Trophoblast cell (in vitro differentiated cells and primary cell): Measurements from ENCODE around the gene C10orf90.

ENCODE experiments used
- DNase-seq, 2 donors: peaks; one replicate each; pipeline ENCODE4 v3.0.0-alpha.2; 2016
- H2AFZ ChIP-seq: 2 replicates; pipeline ENCODE4 v1.6.1; 2013; ENCODE audit warnings: low read length, moderate library complexity, mild to moderate bottlenecking; ENCODE audit not compliant: insufficient read depth, poor library complexity
- H2AK5ac ChIP-seq: 2 replicates; pipeline ENCODE4 v1.6.1; 2013; ENCODE audit warnings: mild to moderate bottlenecking, low read length
- H2BK120ac ChIP-seq: 2 replicates; pipeline ENCODE4 v1.6.1; 2013; ENCODE audit warnings: low read length, mild to moderate bottlenecking, moderate library complexity; ENCODE audit not compliant: insufficient read depth, poor library complexity
- H2BK12ac ChIP-seq: 2 replicates; pipeline ENCODE4 v1.6.1; 2013; ENCODE audit warnings: mild to moderate bottlenecking, low read length, moderate library complexity
- H2BK5ac ChIP-seq: 2 replicates; pipeline ENCODE4 v1.6.1; 2013; ENCODE audit warnings: low read length, low read depth, moderate library complexity, mild to moderate bottlenecking; ENCODE audit not compliant: poor library complexity
- H3K14ac ChIP-seq: 2 replicates; pipeline ENCODE4 v1.6.1; 2013; ENCODE audit warnings: mild to moderate bottlenecking, low read length
- H3K18ac ChIP-seq: 2 replicates; pipeline ENCODE4 v1.6.1; 2013; ENCODE audit warnings: mild to moderate bottlenecking, low read length
- H3K23ac ChIP-seq: 2 replicates; pipeline ENCODE4 v1.6.1; 2013; ENCODE audit warnings: low read length
- H3K27ac ChIP-seq: 2 replicates; pipeline ENCODE4 v1.5.1; 2013; ENCODE audit warnings: low read depth, mild to moderate bottlenecking, inconsistent platforms, low read length, moderate library complexity
- H3K27me3 ChIP-seq: 2 replicates; pipeline ENCODE4 v1.6.1; 2013; ENCODE audit warnings: inconsistent platforms, mild to moderate bottlenecking, low read length, moderate library complexity; ENCODE audit not compliant: insufficient read depth
- H3K36me3 ChIP-seq, 2 experiments: 1 replicate in 1 of 2; 2 replicates in 1 of 2; pipeline ENCODE4 v1.6.1; 2013; ENCODE audit warnings: low read length in 2 of 2, mild to moderate bottlenecking in 2 of 2, moderate library complexity in 1 of 2; ENCODE audit not compliant: insufficient read depth in 2 of 2, control insufficient read depth in 1 of 2
- H3K4ac ChIP-seq: 2 replicates; pipeline ENCODE4 v1.6.1; 2013; ENCODE audit warnings: low read depth, mild to moderate bottlenecking, low read length, moderate library complexity
- H3K4me1 ChIP-seq, 2 experiments: 1 replicate in 1 of 2; 2 replicates in 1 of 2; pipeline ENCODE4 v1.6.1; 2013; ENCODE audit warnings: low read length in 2 of 2, mild to moderate bottlenecking in 2 of 2, moderate library complexity in 1 of 2; ENCODE audit not compliant: insufficient read depth in 2 of 2, control insufficient read depth in 1 of 2
- H3K4me2 ChIP-seq: 2 replicates; pipeline ENCODE4 v1.6.1; 2013; ENCODE audit warnings: inconsistent platforms, mild to moderate bottlenecking, low read length, moderate library complexity
- H3K4me3 ChIP-seq: 2 replicates; pipeline ENCODE4 v1.5.1; 2013; ENCODE audit warnings: mild to moderate bottlenecking, low read depth, low read length, inconsistent platforms
- H3K79me1 ChIP-seq: one replicate; pipeline ENCODE4 v1.6.1; 2013; ENCODE audit warnings: low read length
- H3K79me2 ChIP-seq: 2 replicates; pipeline ENCODE4 v1.6.1; 2013; ENCODE audit warnings: low read length, mild to moderate bottlenecking; ENCODE audit not compliant: control insufficient read depth, insufficient read depth, poor library complexity
- H3K9ac ChIP-seq: 2 replicates; pipeline ENCODE4 v1.6.1; 2013; ENCODE audit warnings: mild to moderate bottlenecking, low read length
- H3K9me3 ChIP-seq: 2 replicates; pipeline ENCODE4 v1.6.1; 2013; ENCODE audit warnings: low read depth, mild to moderate bottlenecking, control low read depth, inconsistent platforms, low read length; ENCODE audit not compliant: insufficient read depth
- H4K12ac ChIP-seq: 2 replicates; pipeline ENCODE4 v1.6.1; 2013; ENCODE audit warnings: low read depth, mild to moderate bottlenecking, low read length, moderate library complexity
- H4K8ac ChIP-seq: 2 replicates; pipeline ENCODE4 v1.6.1; 2013; ENCODE audit warnings: low read depth, mild to moderate bottlenecking, low read length, moderate library complexity
- H4K91ac ChIP-seq: one replicate; pipeline ENCODE4 v1.6.1; 2013; ENCODE audit warnings: low read depth, mild to moderate bottlenecking, low read length, moderate library complexity
- WGBS: extraction: QIAGEN DNeasy Blood & Tissue Kit; methylation state at CpG from one replicate; pipeline ENCODE4 v1.1.7; 2013; ENCODE audit warnings: missing lambda C conversion rate; ENCODE audit not compliant: insufficient read length, insufficient coverage; ENCODE audit errors: extremely low coverage; 5-methylcytosine and 5-hydroxymethylcytosine counted together

Gene C10orf90

GRCh38 chr10:126593968-126594701 lies 76.4 kb downstream of the C10orf90 start:
- Histone ChIP-seq H2BK120ac (no peak overlapping the region), H3K27me3 (no peaks in the 10 kb centered on the region), H2AFZ (no peak overlapping the region), H3K79me2 (no peaks in the 10 kb centered on the region), H3K4me3 (no peak overlapping the region), H4K12ac (no peak overlapping the region), H3K9ac (no peak overlapping the region), H3K23ac (no peak overlapping the region), H3K4ac (no peak overlapping the region), H3K27ac (no peak overlapping the region), H2BK12ac (no peak overlapping the region), H2BK5ac (no peak overlapping the region), H3K4me2 (no peak overlapping the region), H4K91ac (no peak overlapping the region), H3K9me3 (no peaks in the 10 kb centered on the region), H3K36me3 (no peaks in the 10 kb centered on the region), H3K79me1 (no peaks in the 10 kb centered on the region), H2AK5ac (no peak overlapping the region), H3K18ac (no peak overlapping the region), H3K4me1 (peaks cover 2% of the 10 kb centered on the region in 2 experiments), H4K8ac (no peak overlapping the region), H3K14ac (no peak overlapping the region)
- DNase-seq: peak in 1 of 2 donors; percentile 69
- no CpG with 5 or more reads among the region's 4 CpGs for WGBS

GRCh38 chr10:126592901-126593300 lies 77.6 kb downstream of the C10orf90 start:
- H2AFZ ChIP-seq: no peak overlapping the region
- H3K79me1 ChIP-seq: no peaks in the 10 kb centered on the region
- no peaks in the 10 kb centered on the region for H3K9me3 ChIP-seq
- H3K27ac ChIP-seq: no peak overlapping the region
- H3K27me3 ChIP-seq: no peaks in the 10 kb centered on the region
- no peak overlapping the region for H2BK5ac ChIP-seq
- H3K23ac ChIP-seq: no peak overlapping the region
- peaks cover 2% of the 10 kb centered on the region in 2 experiments for H3K4me1 ChIP-seq
- no peak overlapping the region for H3K14ac ChIP-seq
- no peak overlapping the region for H3K4me3 ChIP-seq
- H4K12ac ChIP-seq: no peak overlapping the region
- H4K8ac ChIP-seq: no peak overlapping the region
- no peak overlapping the region for H3K4me2 ChIP-seq
- no peak overlapping the region for H2BK120ac ChIP-seq
- H2BK12ac ChIP-seq: no peak overlapping the region
- no peak for DNase-seq
- H3K4ac ChIP-seq: no peak overlapping the region
- H3K79me2 ChIP-seq: no peaks in the 10 kb centered on the region
- WGBS: no CpG with 5 or more reads among the region's 3 CpGs
- H3K36me3 ChIP-seq: no peaks in the 10 kb centered on the region
- H4K91ac ChIP-seq: no peak overlapping the region
- H2AK5ac ChIP-seq: no peak overlapping the region
- H3K18ac ChIP-seq: no peak overlapping the region
- no peak overlapping the region for H3K9ac ChIP-seq

GRCh38 chr10:126588024-126588423 lies 82.5 kb downstream of the C10orf90 start:
- H3K79me1 ChIP-seq: no peaks in the 10 kb centered on the region
- H3K79me2 ChIP-seq: no peaks in the 10 kb centered on the region
- H3K4me3 ChIP-seq: no peak overlapping the region
- DNase-seq: no peak
- no peak overlapping the region for H2BK5ac ChIP-seq
- no CpG with 5 or more reads among the region's 4 CpGs for WGBS
- no peak overlapping the region for H4K8ac ChIP-seq
- H3K9ac ChIP-seq: no peak overlapping the region
- H2AK5ac ChIP-seq: no peak overlapping the region
- H3K9me3 ChIP-seq: peaks cover 3% of the 10 kb centered on the region
- H3K23ac ChIP-seq: no peak overlapping the region
- no peak overlapping the region for H3K27ac ChIP-seq
- no peak overlapping the region for H3K14ac ChIP-seq
- H2BK120ac ChIP-seq: no peak overlapping the region
- no peak overlapping the region for H4K91ac ChIP-seq
- no peaks in the 10 kb centered on the region for H3K4me1 ChIP-seq
- H3K27me3 ChIP-seq: no peaks in the 10 kb centered on the region
- H2AFZ ChIP-seq: no peak overlapping the region
- H4K12ac ChIP-seq: no peak overlapping the region
- H3K4ac ChIP-seq: no peak overlapping the region
- H3K4me2 ChIP-seq: no peak overlapping the region
- no peaks in the 10 kb centered on the region for H3K36me3 ChIP-seq
- no peak overlapping the region for H2BK12ac ChIP-seq
- H3K18ac ChIP-seq: no peak overlapping the region

- H4K12ac ChIP-seq: no peak overlapping the region
- H3K36me3 ChIP-seq: no peaks in the 10 kb centered on the region
- no peak overlapping the region for H3K9ac ChIP-seq
- no peaks in the 10 kb centered on the region for H3K79me2 ChIP-seq
- no peaks in the 10 kb centered on the region for H3K4me1 ChIP-seq
- DNase-seq: peak in 1 of 2 donors; percentile 11
- no peak overlapping the region for H3K4me3 ChIP-seq
- H2BK12ac ChIP-seq: no peak overlapping the region
- no peak overlapping the region for H4K8ac ChIP-seq
- no peaks in the 10 kb centered on the region for H3K79me1 ChIP-seq
- no peak overlapping the region for H3K18ac ChIP-seq
- H3K14ac ChIP-seq: no peak overlapping the region
- H3K27me3 ChIP-seq: no peaks in the 10 kb centered on the region
- no CpG with 5 or more reads among the region's 5 CpGs for WGBS
- no peak overlapping the region for H2AFZ ChIP-seq
- H4K91ac ChIP-seq: no peak overlapping the region
- peaks cover 3% of the 10 kb centered on the region for H3K9me3 ChIP-seq
- no peak overlapping the region for H2AK5ac ChIP-seq
- no peak overlapping the region for H3K27ac ChIP-seq
- no peak overlapping the region for H3K4me2 ChIP-seq
- no peak overlapping the region for H3K23ac ChIP-seq
- H3K4ac ChIP-seq: no peak overlapping the region
- no peak overlapping the region for H2BK5ac ChIP-seq
- H2BK120ac ChIP-seq: no peak overlapping the region
Observed at GRCh38 chr10:126586878-126587277, 83.6 kb downstream of the C10orf90 start.
